GM12892 (cell line): ENCODE measurements around the gene PHACTR4.
"Not testable (repeated sequence)": the region's sequence is repeated elsewhere in the genome, so short reads cannot be mapped to it uniquely, and the experiment has no call there.

Experiments
- DNase-seq: peaks from one replicate; pipeline ENCODE4 v3.0.0; 2011; ENCODE audit not compliant: insufficient read length
- FAIRE-seq: peaks from 2 replicates; lab custom pipeline; 2011; peaks lifted over from hg19 to GRCh38; lab: Jason Lieb, UNC
- POLR2A ChIP-seq: IDR thresholded peaks from 2 replicates; pipeline ENCODE4 v1.6.1; 2011; ENCODE audit warnings: low read depth, low read length, control low read depth
- POLR2AphosphoS5 ChIP-seq: IDR thresholded peaks from 2 replicates; pipeline ENCODE4 v1.6.1; 2011; ENCODE audit warnings: low read depth, low read length, control low read depth
- TAF1 ChIP-seq: IDR thresholded peaks from 2 replicates; pipeline ENCODE4 v1.6.1; 2011; ENCODE audit warnings: low read depth, mild to moderate bottlenecking, control low read depth, low read length, borderline replicate concordance

Gene PHACTR4

DNA sequence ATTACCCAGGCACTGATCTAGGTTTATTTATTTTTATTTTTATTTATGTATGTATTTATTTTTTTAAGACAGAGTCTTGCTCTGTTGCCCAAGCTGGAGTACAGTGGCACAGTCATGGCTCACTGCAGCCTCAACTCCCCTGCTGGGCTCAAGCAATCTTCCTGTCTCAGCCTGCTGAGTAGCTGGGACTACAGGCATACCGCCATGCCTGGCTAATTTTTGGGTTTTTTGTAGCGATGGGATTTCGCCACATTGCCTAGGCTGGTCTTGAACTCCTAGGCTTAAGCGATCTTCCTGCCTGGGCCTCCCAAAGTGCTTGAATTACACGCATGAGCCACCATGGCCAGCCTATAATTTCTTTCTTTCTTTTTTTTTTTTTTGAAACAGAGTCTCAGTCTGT is 9.4 kb downstream of the PHACTR4 start:
- no peak for TF ChIP-seq POLR2AphosphoS5
- TF ChIP-seq TAF1 = no peak
- TF ChIP-seq POLR2A = no peak
- FAIRE-seq (peak; percentile 58), DNase-seq (no peak)

DNA sequence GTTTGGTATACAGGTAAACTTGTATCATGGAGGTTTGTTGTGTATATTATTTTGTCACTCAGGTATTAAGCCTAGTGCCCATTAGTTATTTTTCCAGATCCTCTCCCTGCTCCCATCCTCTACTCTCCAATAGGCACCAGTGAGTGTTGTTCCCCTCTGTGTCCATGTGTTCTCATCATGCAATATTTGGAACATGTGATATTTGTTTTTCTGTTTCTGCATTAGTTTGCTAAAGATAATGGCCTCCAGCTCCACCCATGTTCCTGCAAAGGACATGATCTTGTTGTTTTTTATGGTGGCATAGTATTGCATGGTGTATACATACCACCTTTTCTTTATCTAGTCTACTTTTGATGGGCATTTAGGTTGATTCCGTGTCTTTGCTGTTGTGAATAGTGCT is 10.9 kb downstream of the PHACTR4 start:
- FAIRE-seq = no peak
- TF ChIP-seq POLR2AphosphoS5 (no peak), TAF1 (no peak), POLR2A (no peak)
- no peak for DNase-seq

DNA sequence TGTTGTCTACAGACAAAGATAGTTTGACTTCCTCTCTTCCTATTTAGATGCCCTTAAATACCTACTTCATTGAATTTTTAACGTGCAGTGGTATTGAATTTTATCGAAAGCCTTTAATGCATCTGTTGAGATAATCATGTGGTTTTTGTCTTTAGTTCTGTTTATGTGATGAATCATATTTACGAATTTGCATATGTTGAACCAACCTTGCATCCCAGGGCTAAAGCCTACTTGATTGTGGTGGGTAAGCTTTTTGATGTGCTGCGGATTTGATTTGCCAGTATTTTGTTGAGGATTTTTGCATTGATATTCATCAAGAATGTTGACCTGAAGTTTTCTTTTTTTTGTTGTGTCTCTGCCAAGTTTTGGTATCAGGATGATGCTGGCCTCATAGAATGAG is 14.2 kb downstream of the PHACTR4 start:
- not testable (repeated sequence) for FAIRE-seq, DNase-seq

DNA sequence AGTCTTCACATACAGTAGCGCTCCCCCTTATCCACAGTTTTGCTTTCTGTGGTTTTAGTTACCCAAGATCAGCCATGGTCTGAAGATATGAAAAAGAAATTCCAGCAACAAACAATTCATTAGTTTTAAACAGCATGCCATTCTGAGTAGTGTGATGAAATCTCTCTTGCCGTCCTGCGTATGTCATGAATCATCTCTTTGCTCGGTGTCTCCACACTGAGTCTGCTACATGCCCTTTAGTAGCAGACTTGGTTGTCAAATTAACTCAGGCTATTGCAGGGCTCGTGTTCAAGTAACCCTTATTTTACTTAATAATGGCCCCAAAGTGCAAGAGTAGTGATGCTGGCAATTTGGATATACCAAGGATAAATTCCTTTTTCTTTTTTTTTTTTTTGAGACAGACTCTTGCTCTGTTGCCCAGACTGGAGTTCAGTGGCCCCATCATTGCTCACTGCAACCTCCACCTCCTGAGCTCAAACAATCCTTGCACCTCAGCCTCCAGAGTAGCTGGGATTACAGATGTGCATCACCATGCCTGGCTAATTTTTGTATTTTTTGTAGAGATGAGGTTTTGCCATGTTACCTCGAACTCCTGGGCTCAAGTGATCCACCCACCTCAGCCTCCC is 22.6 kb downstream of the PHACTR4 start:
- TF ChIP-seq POLR2AphosphoS5 = no peak
- TF ChIP-seq TAF1 = no peak
- TF ChIP-seq POLR2A = no peak
- no peak for FAIRE-seq
- no peak for DNase-seq

DNA sequence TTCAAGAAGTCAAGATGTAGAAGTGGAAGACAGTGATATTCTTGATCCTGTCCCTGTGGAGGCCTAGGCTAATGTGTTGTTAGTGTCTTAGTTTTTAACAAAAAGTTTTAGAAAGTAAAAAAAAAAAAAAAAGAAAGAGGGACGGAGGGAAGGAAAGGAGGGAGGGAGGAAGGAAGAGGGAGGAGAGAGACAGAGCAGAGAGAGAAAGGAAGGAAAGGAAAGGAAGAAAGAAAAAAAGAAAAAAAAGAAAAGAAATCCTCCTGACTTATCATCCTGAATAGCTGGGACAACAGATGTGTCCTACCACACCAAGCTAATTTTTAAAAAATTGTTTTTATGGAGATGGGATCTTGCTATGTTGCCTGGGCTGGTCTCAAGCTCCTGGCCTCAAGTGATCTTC is 24.6 kb downstream of the PHACTR4 start:
- TF ChIP-seq TAF1 = no peak
- TF ChIP-seq POLR2AphosphoS5 = no peak
- no peak for TF ChIP-seq POLR2A
- DNase-seq (no peak), FAIRE-seq (no peak)

DNA sequence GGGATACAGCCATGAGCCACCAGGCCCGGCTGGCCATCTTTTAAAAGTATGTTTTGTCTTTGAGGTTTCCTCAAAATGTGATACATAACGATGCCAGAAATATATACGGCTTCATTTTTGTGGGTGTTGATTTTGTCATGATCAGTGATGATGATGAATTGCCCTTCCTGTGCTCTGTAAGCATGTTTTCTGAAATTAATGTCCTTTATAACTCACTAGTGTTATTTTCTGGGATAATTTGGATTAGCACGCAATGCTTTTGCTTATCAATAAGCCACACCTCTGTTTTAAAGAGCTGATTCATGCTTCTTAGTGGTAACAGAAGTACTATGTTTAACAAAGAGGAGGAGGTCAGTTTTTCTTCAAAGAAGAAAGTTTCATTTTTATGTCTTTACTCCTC is 25.6 kb downstream of the PHACTR4 start:
- DNase-seq = no peak
- FAIRE-seq = no peak
- no peak for TF ChIP-seq POLR2AphosphoS5
- no peak for TF ChIP-seq POLR2A
- no peak for TF ChIP-seq TAF1

DNA sequence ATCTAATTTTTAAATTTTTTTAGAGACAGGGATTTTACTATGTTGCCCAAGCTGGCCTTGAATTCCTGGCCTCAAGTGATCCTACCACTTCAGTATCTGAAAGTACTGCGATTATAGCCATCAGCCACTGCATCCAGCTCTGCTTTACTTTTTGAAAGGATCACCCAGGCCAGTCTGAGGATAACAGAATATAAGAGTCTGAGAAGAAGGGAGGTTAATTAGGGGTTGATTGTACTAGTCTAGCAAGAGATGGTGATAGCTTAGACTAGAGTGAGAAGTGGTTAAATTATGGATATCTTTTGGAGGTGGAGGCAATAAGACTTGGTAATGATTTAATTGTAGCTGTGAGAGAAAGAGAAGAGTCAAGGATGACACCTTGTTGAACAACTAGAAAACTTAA is 32.2 kb downstream of the PHACTR4 start:
- TF ChIP-seq POLR2AphosphoS5 = no peak
- no peak for TF ChIP-seq POLR2A
- no peak for TF ChIP-seq TAF1
- FAIRE-seq = no peak
- DNase-seq = no peak

DNA sequence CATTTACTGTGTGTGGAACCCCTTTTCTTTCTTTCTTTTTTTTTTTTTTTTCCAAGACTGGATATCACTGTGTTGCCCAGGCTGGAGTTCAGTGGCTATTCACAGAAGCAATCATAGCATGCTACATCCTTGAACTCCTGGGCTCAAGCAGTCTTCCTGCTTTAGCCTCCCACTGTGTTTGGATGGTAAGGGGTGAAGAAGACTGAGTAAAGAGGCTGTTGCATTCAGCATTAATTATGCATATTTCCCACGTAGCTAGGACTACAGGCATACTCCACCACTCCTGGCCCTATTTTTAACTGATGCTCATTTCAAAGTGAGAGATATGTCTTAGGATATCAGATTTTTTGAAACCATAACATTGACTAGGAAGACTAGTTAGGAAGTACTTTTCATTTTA is 39.5 kb downstream of the PHACTR4 start:
- no peak for FAIRE-seq

DNA sequence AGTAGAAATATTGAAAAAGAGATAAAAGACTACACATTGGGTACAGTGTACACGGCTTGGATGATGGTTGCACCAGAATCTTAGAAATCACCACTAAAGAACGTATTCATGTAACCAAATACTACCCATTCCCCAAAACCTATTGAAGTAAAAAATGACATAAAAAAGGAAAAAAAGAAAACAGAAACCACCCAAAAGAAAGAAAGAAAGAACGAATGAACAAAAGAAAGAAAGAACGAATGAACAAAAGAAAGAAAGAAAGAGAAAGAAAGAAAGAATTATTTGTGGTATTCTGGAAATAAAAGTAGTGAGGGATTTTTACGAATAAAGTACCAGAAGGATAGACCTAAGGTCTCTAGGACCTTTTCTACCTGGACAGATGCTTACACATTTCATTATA is 42.1 kb downstream of the PHACTR4 start:
- no peak for TF ChIP-seq POLR2AphosphoS5
- TF ChIP-seq POLR2A = no peak
- no peak for TF ChIP-seq TAF1
- FAIRE-seq = no peak
- no peak for DNase-seq

More for the DNA sequence above, 39.5 kb downstream of the PHACTR4 start:
- no peak for TF ChIP-seq POLR2A
- no peak for TF ChIP-seq TAF1
- no peak for TF ChIP-seq POLR2AphosphoS5
- DNase-seq = no peak

DNA sequence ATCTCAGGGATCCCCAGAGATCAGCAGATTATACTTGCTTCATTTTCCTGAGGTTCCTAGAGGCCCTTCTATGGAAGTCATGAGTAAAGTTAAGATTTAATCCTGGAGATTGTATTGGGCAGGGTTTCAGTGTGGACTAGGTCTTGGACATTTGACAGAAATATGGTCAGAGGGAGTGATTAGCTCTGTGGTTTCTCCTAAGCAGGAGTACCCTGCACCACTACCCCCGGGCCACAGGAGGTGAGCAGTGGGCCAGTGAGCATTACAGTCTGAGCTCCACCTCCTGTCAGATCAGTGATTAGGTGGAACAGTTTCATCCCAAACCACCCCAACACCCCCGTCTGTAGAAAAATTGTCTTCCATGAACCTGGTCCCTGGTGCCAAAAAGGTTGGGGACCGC is 43.2 kb downstream of the PHACTR4 start:
- TF ChIP-seq TAF1 (no peak), POLR2A (no peak), POLR2AphosphoS5 (no peak)
- FAIRE-seq (no peak), DNase-seq (no peak)

DNA sequence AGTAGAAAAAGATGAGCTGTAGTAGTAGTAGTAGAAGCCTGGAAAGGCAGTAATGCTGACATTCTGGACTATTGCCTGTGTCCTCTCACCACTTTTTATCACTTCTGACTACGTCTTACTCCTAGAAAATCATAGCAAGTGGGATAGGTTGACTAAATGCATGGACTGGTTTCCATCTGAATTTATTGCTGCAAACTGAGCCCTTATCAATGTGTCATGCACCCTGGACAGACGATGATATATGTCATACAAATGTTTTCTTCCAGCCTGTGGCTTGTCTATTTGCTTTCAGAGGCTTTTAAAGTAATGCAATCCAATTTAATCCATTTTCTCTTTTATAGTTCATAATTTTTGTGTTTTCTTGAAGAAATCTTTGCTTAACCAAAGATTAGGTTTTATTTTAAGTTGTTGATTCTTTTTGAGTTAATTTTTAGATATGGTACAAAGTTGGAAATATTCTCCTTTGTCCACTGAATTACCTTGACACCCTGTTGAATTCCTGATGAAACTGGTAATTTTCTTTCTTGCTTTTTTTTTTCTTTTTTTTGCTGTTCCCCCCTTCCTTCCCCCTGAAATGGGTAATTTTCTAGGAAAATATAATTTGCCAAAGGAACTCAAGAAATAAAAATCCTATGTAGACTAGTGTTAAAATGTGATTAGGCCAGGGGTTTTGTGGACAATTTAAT is 47.1 kb downstream of the PHACTR4 start:
- DNase-seq = no peak
- peak; percentile 67 for FAIRE-seq

DNA sequence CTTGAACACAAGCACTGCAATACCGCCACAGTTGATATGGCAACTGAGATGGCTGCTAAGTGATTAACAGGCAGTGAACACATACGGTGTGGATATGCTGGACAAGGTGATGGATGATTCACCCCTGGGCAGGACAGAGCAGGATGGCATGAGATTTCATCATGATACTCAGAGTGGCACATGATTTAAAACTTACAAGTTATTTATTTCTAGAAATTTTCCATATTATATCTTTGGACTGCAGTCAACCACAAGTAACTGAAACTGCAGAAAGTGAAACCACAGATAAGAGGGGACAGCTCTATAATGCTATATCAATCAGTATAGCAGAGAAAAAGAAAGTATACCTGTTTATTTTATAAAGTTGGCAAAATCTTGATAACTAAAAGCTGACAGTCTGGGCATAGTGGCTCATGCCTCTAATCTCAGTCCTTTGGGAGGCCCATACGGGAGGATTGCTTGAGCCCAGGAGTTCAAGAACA is 47.9 kb downstream of the PHACTR4 start:
- no peak for TF ChIP-seq POLR2A
- TF ChIP-seq POLR2AphosphoS5 = no peak
- TF ChIP-seq TAF1 = no peak
- DNase-seq (no peak), FAIRE-seq (peak; percentile 17)

More for the DNA sequence above, 47.1 kb downstream of the PHACTR4 start:
- TF ChIP-seq TAF1 (no peak), POLR2AphosphoS5 (no peak), POLR2A (no peak)

DNA sequence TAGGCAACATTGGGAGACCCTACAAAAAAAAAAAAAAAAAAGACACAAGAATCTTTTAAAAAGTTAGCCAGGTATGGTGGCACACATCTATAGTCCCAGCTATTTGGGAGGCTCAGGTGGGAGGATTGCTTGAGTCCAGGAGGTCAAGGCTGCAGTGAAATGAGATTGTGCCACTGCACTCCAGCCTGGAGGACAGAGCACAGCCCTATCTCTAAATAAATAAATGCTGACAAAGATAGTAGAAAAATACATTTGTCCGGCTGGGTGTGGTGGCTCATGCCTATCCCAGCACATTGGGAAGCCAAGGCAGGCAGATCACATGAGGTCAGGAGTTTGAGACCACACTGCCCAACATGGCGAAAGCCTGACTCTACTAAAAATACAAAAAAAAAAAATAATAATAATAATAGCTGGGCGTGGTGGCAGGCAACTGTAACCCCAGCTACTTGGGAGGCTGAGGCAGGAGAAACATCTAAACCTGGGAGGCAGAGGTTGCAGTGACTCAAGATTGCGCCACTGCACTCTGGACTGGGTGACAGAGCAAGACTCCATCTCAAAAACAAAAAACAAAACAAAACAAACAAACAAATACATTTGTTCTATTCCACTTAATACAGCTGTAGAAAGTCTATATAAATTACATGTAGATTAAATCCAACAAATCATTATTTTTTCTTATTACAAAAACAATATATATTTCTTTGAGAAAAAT is 48.5 kb downstream of the PHACTR4 start:
- TF ChIP-seq POLR2A (no peak), POLR2AphosphoS5 (no peak), TAF1 (no peak)
- DNase-seq = no peak
- no peak for FAIRE-seq
